GM12874 (cell line): ENCODE measurements around the gene TEPSIN.

Source experiments
- CTCF ChIP-seq: IDR thresholded peaks from 2 replicates; pipeline ENCODE4 v1.5.1; 2011; ENCODE audit warnings: low read depth, mild to moderate bottlenecking, control low read depth, low read length, moderate library complexity; ENCODE audit not compliant: insufficient read depth

The TEPSIN gene

DNA sequence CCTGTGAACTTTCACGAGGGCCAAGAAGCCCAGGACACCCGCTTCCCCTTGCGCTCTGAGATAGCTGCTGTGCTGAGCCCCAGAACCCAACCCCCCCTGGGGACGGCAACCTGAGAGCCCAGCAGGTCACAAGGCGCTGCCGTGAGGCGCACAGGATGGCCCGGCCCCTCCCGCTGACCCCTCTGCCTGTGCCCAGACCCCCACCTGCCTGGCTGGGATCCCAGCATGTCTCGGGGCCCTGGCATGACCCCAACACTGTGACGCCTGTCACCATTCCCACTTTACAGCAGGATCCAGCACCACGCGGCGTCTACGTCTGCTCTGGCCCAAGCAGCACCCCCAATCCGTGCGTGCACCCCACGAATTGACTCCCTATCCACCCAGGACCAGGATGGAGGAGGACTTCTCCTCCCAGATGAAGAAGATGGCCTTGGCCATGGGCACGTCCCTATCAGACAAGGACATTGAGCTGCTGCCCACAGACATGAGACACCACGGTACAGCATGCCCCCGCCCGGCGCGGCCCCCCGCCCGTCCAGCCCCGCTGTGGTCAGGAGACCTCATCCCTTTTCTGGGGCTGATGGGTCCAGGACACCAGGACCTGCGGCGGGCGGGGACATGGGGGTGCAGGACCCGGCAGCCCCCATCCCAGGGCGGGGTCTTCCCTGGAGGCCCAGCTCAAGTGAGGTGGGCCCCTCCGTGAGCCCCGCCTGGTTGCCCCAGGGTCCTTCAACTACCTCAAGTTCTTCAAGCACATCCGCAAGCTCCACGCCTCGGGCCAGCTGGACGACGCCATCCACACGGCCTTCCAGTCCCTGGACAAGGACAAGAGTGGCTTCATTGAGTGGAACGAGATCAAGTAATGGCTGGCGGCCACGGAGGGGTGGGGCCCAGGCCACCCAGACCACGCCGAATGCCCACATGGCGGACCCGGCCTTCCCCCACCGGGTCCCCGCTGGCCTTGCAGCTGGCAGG is 57.7 kb downstream of the TEPSIN start:
- TF ChIP-seq CTCF: no peak

DNA sequence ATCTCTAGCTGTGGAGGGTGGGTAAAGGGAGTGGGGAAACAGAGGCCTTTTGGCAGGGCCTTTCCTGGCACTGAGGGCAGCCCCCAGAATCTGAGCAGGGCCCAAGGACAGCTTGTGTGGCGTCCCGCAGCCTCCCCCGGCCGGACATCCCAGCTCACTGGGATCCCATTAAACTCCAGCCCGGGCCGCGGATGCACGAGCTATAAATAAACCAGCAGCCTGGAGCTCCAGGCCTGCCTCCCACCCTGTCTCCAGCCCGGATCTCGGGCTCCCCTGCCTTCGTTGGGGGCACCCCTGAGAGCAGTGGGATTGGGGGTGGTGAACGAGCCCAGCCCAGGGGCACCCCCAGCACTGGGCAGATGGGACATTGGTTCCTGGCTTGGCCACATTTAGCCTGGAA is 59.0 kb downstream of the TEPSIN start:
- TF ChIP-seq CTCF: no peak

DNA sequence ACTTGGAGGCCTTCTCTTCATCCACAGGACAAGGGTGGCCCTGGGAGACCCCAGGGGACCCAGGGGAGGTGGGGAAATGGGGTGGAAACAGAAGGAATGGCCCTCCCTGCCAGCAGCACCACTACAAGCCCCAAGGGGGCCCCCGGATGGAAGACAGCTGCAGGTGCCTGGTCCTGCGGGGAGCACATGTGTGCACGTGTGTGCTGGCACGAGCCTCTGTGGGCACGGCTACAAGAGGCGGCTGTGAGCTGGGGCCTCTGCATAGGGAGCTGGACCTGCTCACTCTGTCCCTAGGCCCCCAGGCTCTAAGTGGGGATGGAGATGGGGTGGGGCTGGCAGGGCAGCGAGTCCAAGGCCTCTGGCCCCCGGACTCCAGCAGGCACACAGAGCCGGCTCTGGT is 59.6 kb downstream of the TEPSIN start:
- TF ChIP-seq CTCF: no peak
